Mesenchymal stem cell (in vitro differentiated cells and primary cell): ENCODE results near the gene SAMD4A.

Experiments used
- DNase-seq: peaks from one replicate; pipeline ENCODE4 v3.0.0-alpha.2; 2013
- H2AFZ ChIP-seq: one replicate; pipeline ENCODE4 v1.6.1; 2013; ENCODE audit warnings: low read depth, mild to moderate bottlenecking, control low read depth, inconsistent platforms, low read length, moderate library complexity
- H2AK5ac ChIP-seq: 2 replicates; pipeline ENCODE4 v1.6.1; 2013; ENCODE audit warnings: low read length, moderate library complexity, mild to moderate bottlenecking, inconsistent platforms; ENCODE audit not compliant: severe bottlenecking
- H2BK120ac ChIP-seq: one replicate; pipeline ENCODE4 v1.6.1; 2013; ENCODE audit warnings: low read depth, mild to moderate bottlenecking, inconsistent platforms, low read length, moderate library complexity
- H2BK12ac ChIP-seq, 2 experiments: one replicate each; pipeline ENCODE4 v1.6.1; 2013; ENCODE audit warnings: inconsistent platforms in 2 of 2, low read length in 2 of 2, mild to moderate bottlenecking in 2 of 2, moderate library complexity in 2 of 2, control low read depth in 1 of 2
- H2BK15ac ChIP-seq: one replicate; pipeline ENCODE4 v1.6.1; 2013; ENCODE audit warnings: mild to moderate bottlenecking, low read depth, inconsistent platforms; ENCODE audit not compliant: poor library complexity, severe bottlenecking
- H2BK5ac ChIP-seq: 2 replicates; pipeline ENCODE4 v1.6.1; 2013; ENCODE audit warnings: low read depth, mild to moderate bottlenecking, low read length, control low read depth, inconsistent platforms; ENCODE audit not compliant: poor library complexity, severe bottlenecking
- H3K14ac ChIP-seq, 2 experiments: one replicate each; pipeline ENCODE4 v1.6.1; 2013; ENCODE audit warnings: inconsistent platforms in 2 of 2, low read length in 2 of 2, control low read depth in 1 of 2, mild to moderate bottlenecking in 1 of 2, moderate library complexity in 1 of 2
- H3K18ac ChIP-seq, 2 experiments: one replicate each; pipeline ENCODE4 v1.6.1; 2013; ENCODE audit warnings: inconsistent platforms in 2 of 2, low read length in 2 of 2, control low read depth in 1 of 2, low read depth in 1 of 2, mild to moderate bottlenecking in 1 of 2
- H3K23ac ChIP-seq, 2 experiments: one replicate each; pipeline ENCODE4 v1.6.1; 2013; ENCODE audit warnings: inconsistent platforms in 2 of 2, low read length in 2 of 2, mild to moderate bottlenecking in 2 of 2, moderate library complexity in 2 of 2, control low read depth in 1 of 2
- H3K27ac ChIP-seq: 2 replicates; pipeline ENCODE4 v1.5.1; 2013; ENCODE audit warnings: mild to moderate bottlenecking, moderate library complexity, low read length, control low read depth, inconsistent platforms; ENCODE audit not compliant: poor library complexity, severe bottlenecking
- H3K27me3 ChIP-seq, 2 experiments: 2 replicates each; pipeline versions ENCODE4 v1.6.1 to v1.7.0; 2013; ENCODE audit warnings: low read length in 2 of 2, mild to moderate bottlenecking in 2 of 2, moderate library complexity in 2 of 2, control low read depth in 1 of 2, inconsistent platforms in 1 of 2; ENCODE audit not compliant: control insufficient read depth in 1 of 2, insufficient read depth in 1 of 2
- H3K36me3 ChIP-seq, 2 experiments: 2 replicates each; pipeline versions ENCODE4 v1.6.1 to v1.7.0; 2013; ENCODE audit warnings: low read length in 2 of 2, control low read depth in 1 of 2, inconsistent platforms in 1 of 2, low read depth in 1 of 2, mild to moderate bottlenecking in 1 of 2; ENCODE audit not compliant: insufficient read depth in 2 of 2, control insufficient read depth in 1 of 2
- H3K4ac ChIP-seq, 2 experiments: one replicate each; pipeline ENCODE4 v1.6.1; 2013; ENCODE audit warnings: inconsistent platforms in 2 of 2, low read length in 2 of 2, mild to moderate bottlenecking in 2 of 2, moderate library complexity in 2 of 2, control low read depth in 1 of 2, low read depth in 1 of 2
- H3K4me1 ChIP-seq: 2 replicates; pipeline ENCODE4 v1.6.1; 2013; ENCODE audit warnings: low read depth, low read length, control low read depth; ENCODE audit not compliant: control insufficient read depth, insufficient read depth
- H3K4me2 ChIP-seq: 2 replicates; pipeline ENCODE4 v1.6.1; 2013; ENCODE audit warnings: low read length, mild to moderate bottlenecking, inconsistent platforms; ENCODE audit not compliant: poor library complexity, severe bottlenecking
- H3K4me3 ChIP-seq, 2 experiments: 2 replicates each; pipeline versions ENCODE4 v1.5.1 to v1.7.0; 2013; ENCODE audit warnings: low read length in 2 of 2, mild to moderate bottlenecking in 2 of 2, control low read depth in 1 of 2, low read depth in 1 of 2; ENCODE audit not compliant: insufficient read depth in 1 of 2
- H3K79me1 ChIP-seq: replicated peaks from 2 replicates; pipeline ENCODE4 v1.6.1; 2013; ENCODE audit warnings: mild to moderate bottlenecking, control low read depth, low read length, inconsistent platforms; ENCODE audit not compliant: poor library complexity, severe bottlenecking
- H3K9ac ChIP-seq: 2 replicates; pipeline ENCODE4 v1.7.0; 2013; ENCODE audit warnings: mild to moderate bottlenecking, low read length, moderate library complexity
- H3K9me3 ChIP-seq: 2 replicates; pipeline ENCODE4 v1.7.0; 2013; ENCODE audit warnings: mild to moderate bottlenecking, low read length; ENCODE audit not compliant: control insufficient read depth
- H4K8ac ChIP-seq: one replicate; pipeline ENCODE4 v1.6.1; 2013; ENCODE audit warnings: inconsistent platforms, mild to moderate bottlenecking, low read length, moderate library complexity
- H4K91ac ChIP-seq: one replicate; pipeline ENCODE4 v1.6.1; 2013; ENCODE audit warnings: mild to moderate bottlenecking, low read length, inconsistent platforms
- WGBS: methylation state at CpG from one replicate; pipeline ENCODE4 v1.1.7; 2013; ENCODE audit warnings: mixed read lengths; 5-methylcytosine and 5-hydroxymethylcytosine counted together

The SAMD4A gene

DNA sequence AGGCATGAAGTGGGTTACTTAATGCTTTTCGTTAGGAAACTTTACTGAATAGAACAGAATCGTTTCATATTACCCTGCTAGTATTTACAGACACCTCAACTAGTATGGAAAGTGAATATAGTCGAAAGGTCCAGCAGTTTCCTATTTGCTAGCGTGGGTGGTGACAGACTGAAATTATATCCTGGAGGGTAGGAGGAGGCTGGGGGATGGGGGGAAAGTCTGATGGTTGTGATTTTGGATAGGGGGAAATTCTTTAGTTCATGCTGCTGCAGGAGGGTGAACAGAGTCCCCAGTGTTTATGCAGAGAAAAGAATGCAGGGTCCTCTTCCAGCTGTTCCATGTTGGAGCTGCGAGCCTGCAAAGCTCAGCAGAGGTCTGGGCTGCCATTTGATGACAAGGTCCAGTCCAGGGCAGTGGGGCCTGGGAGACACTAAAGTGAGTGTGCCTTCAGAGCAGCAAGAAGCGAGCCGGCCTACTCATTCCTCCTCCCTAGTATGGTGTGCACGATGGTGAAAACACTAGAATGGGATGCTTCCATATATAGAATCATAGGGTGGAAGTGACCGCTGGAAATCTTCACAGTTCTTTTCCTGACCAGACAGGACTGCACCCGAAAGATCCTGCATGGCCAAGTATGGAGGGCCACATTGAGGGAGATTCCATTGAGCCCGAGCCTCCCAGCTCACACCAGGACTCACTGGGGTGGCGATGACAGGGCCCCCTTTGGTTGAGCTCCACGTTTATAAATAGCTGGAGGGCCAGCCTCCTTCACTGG, 2.1 kb downstream of the SAMD4A start:
- peak; percentile 81 for DNase-seq
- peak overlapping the region in 1 of 2 experiments; percentile 71 for H3K14ac ChIP-seq
- no peak overlapping the region for H2BK120ac ChIP-seq
- peak overlapping the region; percentile 54 for H3K27ac ChIP-seq
- peak overlapping the region; percentile 96 for H3K9ac ChIP-seq
- peaks cover 11% of the 10 kb centered on the region for H3K4me1 ChIP-seq
- H3K9me3 ChIP-seq, result peaks cover 12% of the 10 kb centered on the region
- H2BK5ac ChIP-seq, result no peak overlapping the region
- H2BK12ac ChIP-seq, result peak overlapping the region; percentile 46 to 47
- peaks cover 5% of the 10 kb centered on the region for H3K79me1 ChIP-seq
- no peak overlapping the region for H2AK5ac ChIP-seq
- H2AFZ ChIP-seq, result no peak overlapping the region
- no peak overlapping the region for H4K8ac ChIP-seq
- peak overlapping the region; percentile 52 to 54 for H3K18ac ChIP-seq
- no peak overlapping the region for H3K23ac ChIP-seq
- WGBS, result 2% methylated on average over 8 of the region's 13 CpGs
- no peak overlapping the region for H2BK15ac ChIP-seq
- peak overlapping the region; percentile 20 for H4K91ac ChIP-seq
- peak overlapping the region; percentile 47 to 89 for H3K4me3 ChIP-seq
- H3K27me3 ChIP-seq, result no peaks in the 10 kb centered on the region
- H3K4me2 ChIP-seq, result peak overlapping the region; percentile 95
- H3K4ac ChIP-seq, result peak overlapping the region in 1 of 2 experiments; percentile 43
- peaks cover 3 to 23% of the 10 kb centered on the region in 2 experiments for H3K36me3 ChIP-seq

DNA sequence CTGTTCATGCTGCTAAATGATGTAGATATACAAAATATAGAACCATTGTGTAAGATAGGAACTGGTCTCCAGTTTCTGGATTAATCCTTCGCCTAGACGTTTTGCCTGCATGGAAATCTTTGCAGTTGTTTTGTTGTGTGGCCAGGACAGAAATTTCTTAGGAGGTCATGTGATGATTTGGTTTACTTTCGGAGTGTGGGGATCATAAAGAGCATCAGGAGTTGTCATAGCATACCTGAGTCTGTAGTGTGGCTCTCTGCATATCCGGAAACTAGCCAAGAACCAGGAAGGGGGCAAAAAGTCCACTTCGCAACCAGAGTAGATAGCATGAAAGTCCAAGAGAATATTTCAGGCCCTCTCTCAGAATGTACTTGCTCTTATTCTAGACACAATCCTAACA, 3.1 kb downstream of the SAMD4A start:
- WGBS, result 36% methylated on average over 4 of the region's 5 CpGs
- Histone ChIP-seq H2BK5ac (no peak overlapping the region), H3K14ac (no peak overlapping the region), H2BK15ac (no peak overlapping the region), H3K9me3 (peaks cover 12% of the 10 kb centered on the region), H2BK12ac (peak overlapping the region in 1 of 2 experiments; percentile 43), H4K8ac (no peak overlapping the region), H3K23ac (no peak overlapping the region), H2BK120ac (no peak overlapping the region), H3K79me1 (peaks cover 11% of the 10 kb centered on the region), H3K9ac (peak overlapping the region; percentile 96), H3K27ac (peak overlapping the region; percentile 6), H4K91ac (no peak overlapping the region), H3K4me1 (peaks cover 9% of the 10 kb centered on the region), H3K4ac (no peak overlapping the region), H3K4me3 (peak overlapping the region in 1 of 2 experiments; percentile 89), H3K36me3 (peaks cover 3 to 30% of the 10 kb centered on the region in 2 experiments), H2AK5ac (no peak overlapping the region), H3K18ac (no peak overlapping the region), H2AFZ (no peak overlapping the region), H3K4me2 (peak overlapping the region; percentile 33), H3K27me3 (no peaks in the 10 kb centered on the region)
- DNase-seq, result peak; percentile 53

DNA sequence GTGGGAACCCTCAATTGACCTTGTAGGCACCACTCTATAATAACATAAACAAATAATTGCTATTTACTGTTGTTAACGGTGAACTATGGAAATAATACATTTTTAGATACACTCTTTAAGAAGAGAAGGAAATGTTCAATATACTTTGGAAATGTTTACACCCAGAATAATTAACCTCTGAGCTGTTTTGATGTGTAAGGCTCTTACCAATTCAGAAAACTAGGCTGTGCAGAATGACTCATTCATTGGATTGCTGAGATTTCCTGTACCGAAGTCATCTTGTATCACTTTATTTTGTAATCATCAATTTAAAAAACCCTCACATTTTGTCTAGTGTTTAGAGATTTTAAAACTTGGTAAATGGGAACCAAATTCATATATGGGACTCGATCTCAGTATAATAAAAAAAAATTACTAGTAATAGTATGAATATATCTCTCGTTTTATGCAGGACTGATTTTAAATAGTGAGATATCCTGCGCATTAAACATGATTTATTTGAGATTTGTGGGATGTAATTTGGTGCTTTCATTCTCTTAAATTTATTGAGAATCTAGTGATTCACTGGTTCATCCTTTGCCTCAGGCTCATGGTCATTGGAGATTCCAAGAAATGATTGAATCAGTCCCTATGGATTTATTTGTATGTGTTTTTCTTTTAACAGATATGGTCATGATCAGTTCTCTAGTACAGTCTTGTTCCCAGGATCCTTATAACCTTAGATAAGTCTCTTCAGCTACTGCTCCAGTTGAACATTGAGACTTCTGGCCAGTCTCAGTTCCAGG, 3.9 kb downstream of the SAMD4A start:
- Histone ChIP-seq H3K4me1 (peaks cover 6% of the 10 kb centered on the region), H4K8ac (no peak overlapping the region), H3K36me3 (peaks cover 3 to 30% of the 10 kb centered on the region in 2 experiments), H2AK5ac (no peak overlapping the region), H3K23ac (no peak overlapping the region), H2AFZ (no peak overlapping the region), H3K79me1 (peaks cover 11% of the 10 kb centered on the region), H3K18ac (no peak overlapping the region), H3K4ac (no peak overlapping the region), H3K9ac (peak overlapping the region; percentile 96), H3K27ac (no peak overlapping the region), H2BK120ac (no peak overlapping the region), H3K9me3 (peaks cover 12% of the 10 kb centered on the region), H2BK12ac (no peak overlapping the region), H3K4me3 (peak overlapping the region in 1 of 2 experiments; percentile 89), H2BK5ac (no peak overlapping the region), H4K91ac (no peak overlapping the region), H3K4me2 (no peak overlapping the region), H2BK15ac (no peak overlapping the region), H3K14ac (no peak overlapping the region), H3K27me3 (no peaks in the 10 kb centered on the region)
- peak; percentile 91 for DNase-seq
- 56% methylated on average over 2 of the region's 5 CpGs for WGBS

DNA sequence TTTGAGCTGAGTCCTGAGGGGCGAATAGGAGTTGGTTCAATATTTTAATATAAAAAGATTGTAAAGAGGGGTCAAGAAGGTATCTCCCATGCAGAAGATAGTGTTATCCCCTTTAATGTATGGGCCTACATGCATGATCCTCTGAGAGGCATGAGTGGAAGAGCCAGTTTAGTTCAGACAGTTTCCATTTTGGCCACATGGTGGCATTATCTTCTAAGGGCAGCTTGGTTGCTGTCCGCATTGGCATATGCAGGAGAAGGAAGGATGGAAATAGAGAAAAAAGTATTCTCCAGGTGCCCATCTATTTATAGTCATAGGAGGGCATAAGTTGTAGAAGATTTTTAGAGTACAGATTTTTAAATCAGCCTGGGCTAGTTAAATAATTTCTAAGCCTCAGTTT, 5.4 kb downstream of the SAMD4A start:
- H3K4me2 ChIP-seq, result no peak overlapping the region
- H3K79me1 ChIP-seq, result peaks cover 17% of the 10 kb centered on the region

More for the DNA sequence above, 5.4 kb downstream of the SAMD4A start:
- no peak overlapping the region for H2AFZ ChIP-seq
- H4K91ac ChIP-seq, result no peak overlapping the region
- no peak overlapping the region for H2BK120ac ChIP-seq
- H2BK15ac ChIP-seq, result no peak overlapping the region
- peaks cover 9 to 35% of the 10 kb centered on the region in 2 experiments for H3K36me3 ChIP-seq
- no peak overlapping the region for H3K14ac ChIP-seq
- no peak overlapping the region for H3K4ac ChIP-seq
- no peaks in the 10 kb centered on the region for H3K27me3 ChIP-seq
- H3K23ac ChIP-seq, result no peak overlapping the region
- 96% methylated on average over 2 of the region's 2 CpGs for WGBS
- peaks cover 8% of the 10 kb centered on the region for H3K4me1 ChIP-seq
- H3K18ac ChIP-seq, result no peak overlapping the region
- H2BK12ac ChIP-seq, result no peak overlapping the region
- no peak overlapping the region for H2AK5ac ChIP-seq
- peak; percentile 60 for DNase-seq
- H4K8ac ChIP-seq, result no peak overlapping the region
- no peak overlapping the region for H3K27ac ChIP-seq
- H3K4me3 ChIP-seq, result no peak overlapping the region
- H3K9ac ChIP-seq, result no peak overlapping the region
- peaks cover 12% of the 10 kb centered on the region for H3K9me3 ChIP-seq
- no peak overlapping the region for H2BK5ac ChIP-seq
